ENCODE data around the gene TMEM164.

TMEM164 gene

DNA sequence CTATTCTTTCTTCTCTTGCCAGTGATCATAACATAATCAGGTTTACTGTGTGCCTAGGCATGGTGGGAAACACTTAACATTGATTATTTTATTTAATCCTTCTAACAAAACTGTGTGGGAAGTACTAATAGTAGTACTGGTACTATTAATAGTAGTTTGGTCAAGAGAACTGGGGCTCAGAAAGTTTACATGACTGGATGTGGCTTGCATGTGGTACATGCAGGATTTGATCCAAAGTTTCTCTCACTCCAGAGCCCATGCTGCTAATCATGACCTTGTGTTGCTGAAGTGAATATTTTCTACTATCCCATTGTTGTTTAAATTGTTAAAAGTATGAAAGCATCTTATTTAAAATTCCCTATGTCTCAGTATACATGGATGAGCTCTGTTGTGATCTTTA lies 78.4 kb downstream of the TMEM164 start:
- DNase-seq (ENCODE audit: low read depth) = no peak

- peak; percentile 21 for DNase-seq (ENCODE audit: low read depth)
Measured at GRCh38 chrX:110081740-110082139, 78.8 kb downstream of the TMEM164 start.

GRCh38 chrX:110082161-110082560 lies 79.2 kb downstream of the TMEM164 start:
- DNase-seq (ENCODE audit: low read depth) = peak; percentile 61

- peak; percentile 53 for DNase-seq (ENCODE audit: low read depth)
Measured at GRCh38 chrX:110086162-110086915, 83.4 kb downstream of the TMEM164 start.

- peak; percentile 93 for DNase-seq (ENCODE audit: low read depth)
Measured at GRCh38 chrX:110086916-110087484, 84.1 kb downstream of the TMEM164 start.

DNA sequence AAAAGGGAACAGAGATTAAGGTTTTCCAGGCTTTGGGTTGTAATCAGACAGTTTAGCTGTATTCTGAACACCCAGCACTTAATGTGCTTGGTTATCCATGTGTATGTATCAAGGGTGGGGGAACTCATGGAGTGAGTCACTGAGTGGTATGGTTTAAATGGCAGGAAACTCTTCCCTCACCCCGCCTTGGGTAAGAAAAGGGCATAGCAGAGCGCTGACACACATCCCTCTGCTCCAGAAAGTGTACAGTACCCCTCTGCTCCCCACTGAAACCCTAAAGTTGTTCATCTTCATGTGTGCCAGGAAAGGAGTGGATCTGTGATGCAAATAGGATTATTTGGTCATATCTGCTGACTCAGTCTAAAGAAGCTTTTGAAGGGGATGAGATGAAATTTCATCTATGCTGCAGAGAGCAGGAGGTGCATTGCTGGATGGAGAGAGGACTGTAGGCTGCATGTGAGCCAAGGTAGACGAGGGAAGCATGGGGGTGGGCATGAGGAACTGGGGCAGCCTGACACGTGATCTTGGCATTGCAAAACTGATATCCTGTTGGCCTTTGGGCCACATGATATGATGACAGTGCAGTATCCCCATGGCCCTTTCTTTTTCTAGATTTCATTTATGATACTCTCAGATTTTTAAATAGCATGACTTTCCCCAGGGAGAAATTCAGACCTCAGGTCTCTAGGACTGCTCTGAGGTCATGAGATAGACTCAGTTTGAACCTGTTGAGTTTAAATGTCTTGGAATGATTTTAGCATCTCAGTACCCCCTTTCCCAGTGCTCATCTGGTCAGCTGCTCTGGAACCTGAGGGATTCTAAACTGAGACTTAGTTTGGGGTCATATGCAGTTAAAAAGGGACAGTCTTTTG lies 84.8 kb downstream of the TMEM164 start:
- DNase-seq (ENCODE audit: low read depth) = peak; percentile 95

- DNase-seq (ENCODE audit: low read depth) = no peak
Measured at GRCh38 chrX:110089656-110090403, 86.9 kb downstream of the TMEM164 start.

- DNase-seq (ENCODE audit: low read depth) = no peak
Measured at GRCh38 chrX:110097920-110098319, 95.0 kb downstream of the TMEM164 start.

DNA sequence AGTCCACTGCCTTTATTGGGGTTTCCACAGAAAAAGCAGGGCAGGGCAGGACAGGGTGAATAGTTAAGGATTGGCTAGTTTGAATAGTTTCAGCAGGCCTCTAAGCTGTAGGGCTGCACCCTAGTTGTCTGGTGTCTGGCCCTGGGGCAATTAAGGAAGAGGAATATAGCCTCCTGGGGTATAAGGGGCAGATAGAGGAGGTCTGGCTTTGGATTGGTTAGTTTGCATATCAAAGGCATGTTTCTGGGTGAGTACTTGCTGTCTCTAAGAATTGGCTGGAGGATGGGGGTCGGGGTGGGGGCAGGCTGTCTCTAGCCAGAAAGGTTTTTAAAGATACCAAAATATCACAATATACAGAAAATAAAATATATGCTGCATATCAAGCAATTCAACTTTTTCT lies 100.4 kb downstream of the TMEM164 start:
- no peak for DNase-seq (ENCODE audit: low read depth)

DNA sequence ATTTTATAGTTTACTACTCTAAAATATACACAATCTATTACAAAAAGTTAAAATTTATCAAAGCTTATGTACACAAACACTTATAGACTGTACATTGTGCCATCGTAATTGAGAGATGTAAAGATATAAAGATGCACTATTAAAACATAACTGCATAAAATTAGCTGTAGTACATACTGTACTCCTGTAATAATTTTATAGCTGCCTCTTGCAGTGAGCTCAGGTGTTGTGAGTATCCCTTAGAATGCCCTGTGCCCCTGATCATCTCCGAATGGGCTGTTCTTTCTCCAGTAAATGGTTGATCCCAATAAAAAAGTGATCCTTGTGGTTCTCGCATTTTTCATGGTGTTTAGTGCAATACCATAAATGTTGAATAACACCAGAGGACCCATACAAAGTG lies 101.2 kb downstream of the TMEM164 start:
- DNase-seq (ENCODE audit: low read depth) = no peak

DNA sequence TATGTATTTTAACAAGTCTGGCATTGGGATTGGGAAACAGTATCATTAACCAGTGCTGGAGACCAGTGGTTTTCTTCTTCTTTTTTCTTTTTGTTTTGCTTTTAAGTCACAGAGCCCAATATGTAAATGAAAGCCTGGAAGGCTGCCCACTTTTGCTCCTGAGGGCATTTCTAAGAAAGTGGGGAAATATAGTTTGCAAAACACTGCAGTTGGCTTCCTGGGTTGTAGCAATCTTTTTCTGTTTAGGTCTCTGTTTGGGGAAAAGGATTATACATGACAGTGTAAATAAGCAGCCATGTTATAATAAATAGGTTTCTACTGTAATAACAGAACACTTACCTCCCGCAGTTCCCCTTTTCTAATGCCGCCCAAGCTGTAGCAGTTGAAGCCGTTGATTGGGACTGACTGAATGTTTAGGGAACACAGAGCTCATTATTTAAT lies 105.5 kb downstream of the TMEM164 start:
- DNase-seq (ENCODE audit: low read depth) = no peak

DNA sequence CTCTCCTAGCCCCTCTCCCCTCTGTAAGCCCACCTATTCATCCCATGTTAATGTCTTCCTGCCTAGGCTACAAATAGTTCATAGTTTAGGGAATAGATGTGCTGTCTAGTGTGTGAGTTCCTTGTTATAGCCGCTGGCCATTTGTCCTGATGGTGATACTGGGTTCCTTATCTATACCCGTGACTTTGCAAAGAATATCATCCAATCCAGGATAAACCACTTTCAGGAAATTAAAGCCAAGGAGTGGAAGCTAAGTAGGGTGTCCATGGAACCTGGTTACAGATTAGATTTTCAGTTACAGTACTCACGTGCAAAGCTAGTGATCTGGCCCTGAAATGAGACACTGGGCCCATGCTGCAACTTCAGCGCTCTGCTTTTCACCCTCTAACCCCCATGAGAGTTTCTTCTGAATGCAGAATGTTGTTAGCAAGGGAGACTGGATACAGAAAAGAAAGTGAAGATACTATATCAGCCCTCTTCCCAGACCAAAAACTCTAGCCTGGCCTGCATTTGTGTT lies 111.4 kb downstream of the TMEM164 start:
- DNase-seq (ENCODE audit: low read depth) = no peak

- DNase-seq (ENCODE audit: low read depth) = no peak
Measured at GRCh38 chrX:110116066-110116980, 113.4 kb downstream of the TMEM164 start.

DNA sequence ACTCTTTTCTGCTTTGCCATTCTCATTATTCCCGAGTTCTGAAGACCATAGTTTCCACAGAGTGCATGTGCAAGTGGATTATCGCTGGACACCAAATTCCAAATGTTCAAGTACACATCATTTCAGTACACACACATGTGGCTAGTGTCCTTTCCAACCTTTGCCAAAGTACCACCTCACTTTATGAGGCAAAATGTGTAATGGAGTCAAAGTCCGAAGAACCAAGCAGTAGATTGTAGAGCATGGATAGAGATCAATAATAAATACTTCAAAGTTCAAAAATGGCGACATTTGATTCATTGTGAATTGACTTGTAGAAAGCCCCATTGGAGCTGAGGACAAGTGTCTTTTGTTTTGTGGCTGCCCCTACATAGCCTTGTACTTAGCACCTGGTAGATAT lies 115.6 kb downstream of the TMEM164 start:
- DNase-seq (ENCODE audit: low read depth) = no peak

GRCh38 chrX:110119480-110119879 lies 116.6 kb downstream of the TMEM164 start:
- DNase-seq (ENCODE audit: low read depth) = no peak

- DNase-seq (ENCODE audit: low read depth) = no peak
Measured at GRCh38 chrX:110120025-110120424, 117.1 kb downstream of the TMEM164 start.

- DNase-seq (ENCODE audit: low read depth) = no peak
Measured at GRCh38 chrX:110123331-110123782, 120.4 kb downstream of the TMEM164 start.

DNA sequence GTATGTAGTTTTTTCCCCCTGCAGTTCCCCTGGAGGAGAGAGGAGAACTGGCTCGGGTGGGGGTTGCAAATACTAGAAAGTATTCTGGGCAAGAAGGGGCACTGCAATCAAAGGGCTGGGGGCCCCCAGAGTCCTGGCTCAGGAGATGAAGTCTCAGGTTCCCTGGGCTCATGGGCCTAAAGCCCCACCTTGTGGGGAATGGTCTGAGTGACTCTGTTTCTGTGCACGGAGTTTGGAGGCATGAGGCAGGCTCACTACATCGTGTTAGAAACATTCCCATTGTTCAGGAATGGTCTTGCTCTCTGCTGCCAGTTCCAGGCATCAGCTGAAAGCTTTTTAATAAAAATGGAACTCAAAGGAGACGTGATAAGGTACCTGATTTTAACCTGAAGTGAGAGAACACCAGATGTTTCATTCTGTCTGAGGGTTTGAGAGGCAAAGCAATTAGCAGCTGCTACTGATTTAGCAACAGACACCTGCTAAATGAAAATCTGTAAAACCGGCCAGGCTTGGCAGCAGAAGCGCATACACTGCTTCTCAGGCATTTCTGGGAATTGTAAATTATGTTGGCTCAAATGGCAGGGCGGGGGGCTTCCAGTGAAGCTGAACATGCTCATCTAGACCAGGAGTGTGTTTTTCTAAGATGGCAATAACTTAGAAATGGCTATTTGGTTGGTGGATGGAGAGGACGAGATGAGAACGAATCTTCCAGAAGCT lies 122.7 kb downstream of the TMEM164 start:
- DNase-seq (ENCODE audit: low read depth) = peak; percentile 9

- no peak for DNase-seq (ENCODE audit: low read depth)
Measured at GRCh38 chrX:110131031-110131430, 128.1 kb downstream of the TMEM164 start.
